GM12875 (cell line): ENCODE results near the gene SMPX.

Experiments
- H3K4me3 ChIP-seq: one replicate; pipeline ENCODE4 v1.5.1; 2011; ENCODE audit warnings: low read depth, low read length, control low read depth
- TF ChIP-seq, protein P1 (sequence below): IDR thresholded peaks from 2 replicates; pipeline ENCODE4 v1.5.1; 2011; ENCODE audit warnings: low read depth, mild to moderate bottlenecking, control low read depth, inconsistent platforms, low read length, moderate library complexity, borderline replicate concordance; ENCODE audit not compliant: insufficient read depth

SMPX gene

DNA sequence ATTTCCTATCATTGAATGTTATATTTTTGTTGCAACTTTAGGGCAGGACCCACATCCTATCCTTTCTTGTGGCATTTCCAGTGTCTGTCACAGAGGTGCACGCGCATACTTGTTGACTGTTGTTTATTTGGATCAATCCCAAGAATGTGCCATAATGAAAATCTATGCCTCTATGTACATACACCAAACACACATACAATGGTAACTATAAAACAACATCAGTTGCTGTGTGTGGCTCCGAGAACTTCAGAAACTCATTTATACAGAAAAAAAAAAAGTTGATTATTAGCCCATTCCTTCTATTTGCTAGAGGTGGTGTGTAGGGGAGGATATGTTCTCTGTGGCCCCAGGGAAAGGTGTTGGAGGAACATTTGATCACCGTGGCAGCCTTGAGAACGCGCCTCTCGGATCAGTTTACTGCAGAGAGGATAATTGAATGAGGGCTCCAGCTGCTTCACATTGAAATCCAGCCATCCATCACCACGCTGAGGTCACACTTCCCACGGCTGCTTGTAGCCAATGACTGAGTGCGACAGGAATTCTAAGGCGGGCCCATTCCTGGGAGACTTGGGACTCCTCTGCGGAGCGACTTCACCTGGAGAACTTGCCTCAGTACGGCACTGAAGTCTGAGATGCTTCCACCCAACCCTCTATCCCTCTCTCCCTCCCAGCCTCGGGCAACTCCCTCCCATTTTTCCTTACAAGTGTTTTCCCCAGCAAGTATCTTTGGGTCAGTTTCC is 19.5 kb downstream of the SMPX start:
- no peak overlapping the region for H3K4me3 ChIP-seq
- TF ChIP-seq, protein P1, sequence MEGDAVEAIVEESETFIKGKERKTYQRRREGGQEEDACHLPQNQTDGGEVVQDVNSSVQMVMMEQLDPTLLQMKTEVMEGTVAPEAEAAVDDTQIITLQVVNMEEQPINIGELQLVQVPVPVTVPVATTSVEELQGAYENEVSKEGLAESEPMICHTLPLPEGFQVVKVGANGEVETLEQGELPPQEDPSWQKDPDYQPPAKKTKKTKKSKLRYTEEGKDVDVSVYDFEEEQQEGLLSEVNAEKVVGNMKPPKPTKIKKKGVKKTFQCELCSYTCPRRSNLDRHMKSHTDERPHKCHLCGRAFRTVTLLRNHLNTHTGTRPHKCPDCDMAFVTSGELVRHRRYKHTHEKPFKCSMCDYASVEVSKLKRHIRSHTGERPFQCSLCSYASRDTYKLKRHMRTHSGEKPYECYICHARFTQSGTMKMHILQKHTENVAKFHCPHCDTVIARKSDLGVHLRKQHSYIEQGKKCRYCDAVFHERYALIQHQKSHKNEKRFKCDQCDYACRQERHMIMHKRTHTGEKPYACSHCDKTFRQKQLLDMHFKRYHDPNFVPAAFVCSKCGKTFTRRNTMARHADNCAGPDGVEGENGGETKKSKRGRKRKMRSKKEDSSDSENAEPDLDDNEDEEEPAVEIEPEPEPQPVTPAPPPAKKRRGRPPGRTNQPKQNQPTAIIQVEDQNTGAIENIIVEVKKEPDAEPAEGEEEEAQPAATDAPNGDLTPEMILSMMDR, result no peak

- TF ChIP-seq, protein P1, result no peak
- no peak overlapping the region for H3K4me3 ChIP-seq
These were observed 22.2 kb downstream of the SMPX start for GRCh38 chrX:21735768-21736127.

DNA sequence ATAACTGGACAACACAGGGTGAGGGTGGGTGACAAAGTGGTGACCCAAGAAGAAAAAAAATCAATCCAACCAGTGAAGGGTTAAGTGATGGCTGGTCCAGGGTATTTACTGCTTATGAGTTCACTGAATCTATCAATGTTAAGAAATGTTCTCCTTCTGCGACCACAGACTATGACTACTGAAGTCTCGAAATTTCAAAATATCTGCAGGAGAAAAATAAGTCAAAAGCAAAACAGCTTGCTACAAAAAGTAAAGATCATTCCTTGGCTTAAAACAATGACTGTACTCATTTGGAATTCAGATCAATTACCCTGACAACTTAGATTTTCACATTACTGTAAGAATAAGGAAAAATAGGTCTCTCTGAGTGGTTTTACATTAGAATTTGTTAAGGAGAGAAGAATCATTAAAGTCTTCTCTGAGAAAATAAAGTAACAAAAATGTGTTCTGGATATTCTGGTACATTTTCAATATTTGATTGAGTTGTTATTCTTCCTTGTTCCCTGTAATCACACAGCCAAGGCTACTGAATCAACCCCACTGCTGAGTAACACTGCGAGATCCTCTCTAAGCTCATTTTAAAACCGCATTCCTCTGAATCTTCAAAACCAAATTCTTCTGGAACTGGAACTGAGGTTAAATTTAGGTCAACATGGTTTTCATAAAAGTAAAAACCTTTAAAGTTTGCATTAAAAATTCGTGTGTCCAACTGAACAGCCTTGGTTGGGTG is 22.7 kb downstream of the SMPX start:
- TF ChIP-seq, protein P1, result no peak

GRCh38 chrX:21734175-21734574 is 23.7 kb downstream of the SMPX start:
- TF ChIP-seq, protein P1, result no peak

More for the DNA sequence above, 22.7 kb downstream of the SMPX start:
- no peak overlapping the region for H3K4me3 ChIP-seq

DNA sequence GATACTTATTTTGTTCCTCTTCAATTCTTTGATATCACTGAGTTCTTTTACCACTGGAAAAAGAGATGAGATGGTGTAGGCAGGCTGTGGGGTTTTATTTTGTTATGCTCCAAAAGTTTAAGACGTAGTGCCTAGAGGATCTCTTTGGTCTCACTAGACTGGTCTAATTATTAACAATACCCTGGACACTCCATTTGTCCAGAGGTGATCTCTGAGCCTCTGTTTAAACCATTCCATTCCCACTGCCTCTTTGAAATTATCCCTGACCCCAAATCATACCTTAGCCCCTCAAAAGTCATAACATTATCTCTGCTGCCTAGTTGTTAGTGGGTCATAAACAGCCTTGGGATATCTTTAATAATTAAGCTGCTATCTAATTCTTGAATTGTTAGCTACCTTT is 24.2 kb downstream of the SMPX start:
- H3K4me3 ChIP-seq, result no peak overlapping the region
- TF ChIP-seq, protein P1, result no peak

More at GRCh38 chrX:21734175-21734574, 23.7 kb downstream of the SMPX start:
- no peak overlapping the region for H3K4me3 ChIP-seq

DNA sequence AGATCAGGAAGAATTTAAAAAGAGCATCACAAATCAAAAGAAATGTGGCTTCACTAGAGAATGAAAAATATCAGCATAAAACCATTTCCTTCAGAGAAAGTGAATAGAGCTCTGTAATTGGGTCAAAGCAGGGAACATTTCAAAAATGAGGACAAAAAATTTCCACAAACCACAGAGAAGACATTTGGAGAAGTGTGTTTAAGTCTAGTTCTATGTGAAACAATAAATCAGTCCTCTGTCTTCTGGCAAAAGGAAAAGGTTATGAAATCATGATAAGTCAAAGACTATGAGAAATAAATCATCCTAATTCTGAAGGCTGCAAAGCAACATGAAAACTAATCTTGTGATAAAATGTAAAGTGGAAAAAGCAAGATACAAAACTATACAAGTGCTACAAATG is 27.9 kb downstream of the SMPX start:
- TF ChIP-seq, protein P1, result no peak
- no peak overlapping the region for H3K4me3 ChIP-seq
